ENCODE data around the gene MIR17HG. TPM values are rescaled to one million over a fixed set of nuclear protein-coding genes. Genes with fewer than 3 reads are reported as not detected.

MIR17HG gene
- polyA plus RNA-seq, 1 donor from 2014 or later, result 0.79 TPM

- no peaks in the 10 kb centered on the region for H3K9me3 ChIP-seq (ENCODE audit: low read length)
- H2AFZ ChIP-seq (ENCODE audit: low read depth, low read length), result no peak overlapping the region
- H3K27ac ChIP-seq (ENCODE audit: low read length), result no peak overlapping the region
- H3K9me2 ChIP-seq (ENCODE audit: insufficient read depth, low read length), result no peaks in the 10 kb centered on the region
- H3K36me3 ChIP-seq (ENCODE audit: insufficient read depth, low read length), result no peaks in the 10 kb centered on the region
- H3K9ac ChIP-seq (ENCODE audit: low read length), result no peak overlapping the region
- no peaks in the 10 kb centered on the region for H4K20me1 ChIP-seq (ENCODE audit: insufficient read depth)
- H3K27me3 ChIP-seq (ENCODE audit: insufficient read depth, low read depth, low read length), result no peaks in the 10 kb centered on the region
- no peak overlapping the region for H3K4me3 ChIP-seq (ENCODE audit: low read length)
- H3K4me2 ChIP-seq (ENCODE audit: low read length), result no peak overlapping the region
- H3K79me2 ChIP-seq (replicated peaks; ENCODE audit: insufficient read depth, low read length), result no peaks in the 10 kb centered on the region
- no peaks in the 10 kb centered on the region for H3F3A ChIP-seq (ENCODE audit: insufficient read depth, low read length, poor library complexity, severe bottlenecking)
- no peak for TF ChIP-seq RAD21 (conservative IDR thresholded peaks at IDR 0.05)
- TF ChIP-seq EZH2 (IDR thresholded peaks at IDR 0.05; ENCODE audit: borderline replicate concordance, insufficient read depth, low read length, poor library complexity, severe bottlenecking), result no peak
- TF ChIP-seq, protein P1, sequence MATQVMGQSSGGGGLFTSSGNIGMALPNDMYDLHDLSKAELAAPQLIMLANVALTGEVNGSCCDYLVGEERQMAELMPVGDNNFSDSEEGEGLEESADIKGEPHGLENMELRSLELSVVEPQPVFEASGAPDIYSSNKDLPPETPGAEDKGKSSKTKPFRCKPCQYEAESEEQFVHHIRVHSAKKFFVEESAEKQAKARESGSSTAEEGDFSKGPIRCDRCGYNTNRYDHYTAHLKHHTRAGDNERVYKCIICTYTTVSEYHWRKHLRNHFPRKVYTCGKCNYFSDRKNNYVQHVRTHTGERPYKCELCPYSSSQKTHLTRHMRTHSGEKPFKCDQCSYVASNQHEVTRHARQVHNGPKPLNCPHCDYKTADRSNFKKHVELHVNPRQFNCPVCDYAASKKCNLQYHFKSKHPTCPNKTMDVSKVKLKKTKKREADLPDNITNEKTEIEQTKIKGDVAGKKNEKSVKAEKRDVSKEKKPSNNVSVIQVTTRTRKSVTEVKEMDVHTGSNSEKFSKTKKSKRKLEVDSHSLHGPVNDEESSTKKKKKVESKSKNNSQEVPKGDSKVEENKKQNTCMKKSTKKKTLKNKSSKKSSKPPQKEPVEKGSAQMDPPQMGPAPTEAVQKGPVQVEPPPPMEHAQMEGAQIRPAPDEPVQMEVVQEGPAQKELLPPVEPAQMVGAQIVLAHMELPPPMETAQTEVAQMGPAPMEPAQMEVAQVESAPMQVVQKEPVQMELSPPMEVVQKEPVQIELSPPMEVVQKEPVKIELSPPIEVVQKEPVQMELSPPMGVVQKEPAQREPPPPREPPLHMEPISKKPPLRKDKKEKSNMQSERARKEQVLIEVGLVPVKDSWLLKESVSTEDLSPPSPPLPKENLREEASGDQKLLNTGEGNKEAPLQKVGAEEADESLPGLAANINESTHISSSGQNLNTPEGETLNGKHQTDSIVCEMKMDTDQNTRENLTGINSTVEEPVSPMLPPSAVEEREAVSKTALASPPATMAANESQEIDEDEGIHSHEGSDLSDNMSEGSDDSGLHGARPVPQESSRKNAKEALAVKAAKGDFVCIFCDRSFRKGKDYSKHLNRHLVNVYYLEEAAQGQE (IDR thresholded peaks at IDR 0.05; ENCODE audit: borderline replicate concordance), result no peak
- TF ChIP-seq, protein P2, sequence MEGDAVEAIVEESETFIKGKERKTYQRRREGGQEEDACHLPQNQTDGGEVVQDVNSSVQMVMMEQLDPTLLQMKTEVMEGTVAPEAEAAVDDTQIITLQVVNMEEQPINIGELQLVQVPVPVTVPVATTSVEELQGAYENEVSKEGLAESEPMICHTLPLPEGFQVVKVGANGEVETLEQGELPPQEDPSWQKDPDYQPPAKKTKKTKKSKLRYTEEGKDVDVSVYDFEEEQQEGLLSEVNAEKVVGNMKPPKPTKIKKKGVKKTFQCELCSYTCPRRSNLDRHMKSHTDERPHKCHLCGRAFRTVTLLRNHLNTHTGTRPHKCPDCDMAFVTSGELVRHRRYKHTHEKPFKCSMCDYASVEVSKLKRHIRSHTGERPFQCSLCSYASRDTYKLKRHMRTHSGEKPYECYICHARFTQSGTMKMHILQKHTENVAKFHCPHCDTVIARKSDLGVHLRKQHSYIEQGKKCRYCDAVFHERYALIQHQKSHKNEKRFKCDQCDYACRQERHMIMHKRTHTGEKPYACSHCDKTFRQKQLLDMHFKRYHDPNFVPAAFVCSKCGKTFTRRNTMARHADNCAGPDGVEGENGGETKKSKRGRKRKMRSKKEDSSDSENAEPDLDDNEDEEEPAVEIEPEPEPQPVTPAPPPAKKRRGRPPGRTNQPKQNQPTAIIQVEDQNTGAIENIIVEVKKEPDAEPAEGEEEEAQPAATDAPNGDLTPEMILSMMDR (IDR thresholded peaks at IDR 0.05; ENCODE audit: poor library complexity, severe bottlenecking), result no peak
- TF ChIP-seq MXI1 (conservative IDR thresholded peaks at IDR 0.05; ENCODE audit: poor library complexity, severe bottlenecking), result no peak
- TF ChIP-seq POLR2AphosphoS5 (IDR thresholded peaks at IDR 0.05), result no peak
- TF ChIP-seq TAF1 (IDR thresholded peaks at IDR 0.05; ENCODE audit: low read depth), result no peak
- TF ChIP-seq SMC3 (conservative IDR thresholded peaks at IDR 0.05; ENCODE audit: poor library complexity), result no peak
- TF ChIP-seq EP300 (conservative IDR thresholded peaks at IDR 0.05; ENCODE audit: poor library complexity, severe bottlenecking), result no peak
Measured at GRCh38 chr13:91359631-91360030, 12.1 kb downstream of the MIR17HG start.

DNA sequence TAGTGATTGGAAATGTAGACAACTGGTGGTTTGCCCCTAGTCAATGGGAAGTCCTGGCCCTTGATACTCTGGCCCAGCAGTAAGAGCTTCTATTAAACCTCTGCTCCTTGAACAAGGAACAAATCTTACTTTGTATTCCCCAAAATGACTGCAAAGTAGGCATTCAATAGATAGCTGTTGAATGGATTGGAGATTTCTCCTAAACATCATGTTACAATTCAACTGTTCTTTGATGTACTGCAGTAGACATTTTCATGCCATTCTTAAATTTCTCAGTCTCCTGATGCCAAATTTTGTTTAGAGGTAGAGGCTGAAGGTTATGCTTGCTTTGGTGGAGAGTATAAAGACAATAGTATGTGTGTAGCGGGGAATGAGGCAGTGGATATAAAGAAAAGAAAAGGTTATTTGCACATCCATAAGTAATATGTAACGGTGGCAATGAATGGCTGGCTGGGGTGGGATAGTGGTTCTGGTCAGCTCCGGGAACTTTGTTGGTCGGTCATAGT is 12.8 kb downstream of the MIR17HG start:
- Histone ChIP-seq H4K20me1 (ENCODE audit: insufficient read depth) (no peaks in the 10 kb centered on the region), H3K9me3 (ENCODE audit: low read length) (no peaks in the 10 kb centered on the region), H3F3A (ENCODE audit: insufficient read depth, low read length, poor library complexity, severe bottlenecking) (no peaks in the 10 kb centered on the region), H3K27me3 (ENCODE audit: insufficient read depth, low read depth, low read length) (no peaks in the 10 kb centered on the region), H2AFZ (ENCODE audit: low read depth, low read length) (no peak overlapping the region), H3K4me2 (ENCODE audit: low read length) (no peak overlapping the region), H3K9ac (ENCODE audit: low read length) (no peak overlapping the region), H3K4me3 (ENCODE audit: low read length) (no peak overlapping the region), H3K79me2 (replicated peaks; ENCODE audit: insufficient read depth, low read length) (no peaks in the 10 kb centered on the region), H3K27ac (ENCODE audit: low read length) (no peak overlapping the region), H3K36me3 (ENCODE audit: insufficient read depth, low read length) (no peaks in the 10 kb centered on the region), H3K9me2 (ENCODE audit: insufficient read depth, low read length) (no peaks in the 10 kb centered on the region)
- TF ChIP-seq, protein P1 (IDR thresholded peaks at IDR 0.05; ENCODE audit: borderline replicate concordance), result no peak
- TF ChIP-seq RAD21 (conservative IDR thresholded peaks at IDR 0.05), result no peak
- no peak for TF ChIP-seq EP300 (conservative IDR thresholded peaks at IDR 0.05; ENCODE audit: poor library complexity, severe bottlenecking)
- TF ChIP-seq, protein P2 (IDR thresholded peaks at IDR 0.05; ENCODE audit: poor library complexity, severe bottlenecking), result no peak
- no peak for TF ChIP-seq MXI1 (conservative IDR thresholded peaks at IDR 0.05; ENCODE audit: poor library complexity, severe bottlenecking)
- no peak for TF ChIP-seq SMC3 (conservative IDR thresholded peaks at IDR 0.05; ENCODE audit: poor library complexity)
- no peak for TF ChIP-seq TAF1 (IDR thresholded peaks at IDR 0.05; ENCODE audit: low read depth)

All from neural cell (in vitro differentiated cells).